Heart right ventricle (tissue), 16 donors: ENCODE measurements around the gene PKP2. TPM values are rescaled to one million over a fixed set of nuclear protein-coding genes. Genes with fewer than 3 reads are reported as not detected.

Source experiments
- ATAC-seq, 8 donors: fragments of 200-7000 bp; cut with Tn5 transposase; one replicate each; pipeline ENCODE4 v1.9.1; 2020; ENCODE audit warnings: mild to moderate bottlenecking in 8 of 8, moderate library complexity in 8 of 8, moderate number of reproducible peaks in 1 of 8
- DNase-seq, 2 donors: peaks; one replicate each; pipeline ENCODE4 v3.0.0-alpha.2; 2020
- H3K27ac ChIP-seq, 10 donors: fragments of 200-600 bp; sonication (generic) in 2 of 10; one replicate each; pipeline versions ENCODE4 v1.5.0 to v1.8.0; 2020 to 2022; ENCODE audit warnings: mild to moderate bottlenecking in 3 of 10
- H3K27me3 ChIP-seq, 7 donors: fragments of 200-600 bp; one replicate each; pipeline ENCODE4 v1.8.0; 2021 to 2022; ENCODE audit warnings: mild to moderate bottlenecking in 2 of 7
- H3K36me3 ChIP-seq, 9 donors: fragments of 200-600 bp; sonication (generic) in 1 of 9; one replicate each; pipeline versions ENCODE4 v1.5.0 to v1.8.0; 2020 to 2022; ENCODE audit warnings: mild to moderate bottlenecking in 2 of 9
- H3K4me1 ChIP-seq, 9 donors: fragments of 200-600 bp; sonication (generic) in 1 of 9; one replicate each; pipeline versions ENCODE4 v1.5.0 to v1.8.0; 2020 to 2022; ENCODE audit warnings: mild to moderate bottlenecking in 4 of 9
- H3K4me3 ChIP-seq, 10 donors: fragments of 200-600 bp; sonication (generic) in 2 of 10; one replicate each; pipeline versions ENCODE4 v1.5.0 to v1.8.0; 2020 to 2022; ENCODE audit warnings: mild to moderate bottlenecking in 7 of 10, moderate library complexity in 2 of 10
- H3K9me3 ChIP-seq, 11 donors: fragments of 200-600 bp in 10 of 11; sonication (generic) in 2 of 11; one replicate each; pipeline versions ENCODE4 v1.5.0 to v1.8.0; 2013 to 2022; ENCODE audit warnings: mild to moderate bottlenecking in 2 of 11, control low read depth in 1 of 11, moderate library complexity in 1 of 11
- CTCF ChIP-seq, 9 donors: fragments of 200-600 bp; sonication (generic) in 2 of 9; IDR thresholded peaks; one replicate each; pipeline versions ENCODE4 v1.5.0 to v1.8.0; 2021 to 2022; ENCODE audit warnings: antibody characterized with exemption in 9 of 9, mild to moderate bottlenecking in 5 of 9, moderate library complexity in 1 of 9
- WGBS, 2 donors: extraction: QIAGEN DNeasy Blood & Tissue Kit; methylation state at CpG; one replicate each; pipeline ENCODE4 v1.1.7; 2013; ENCODE audit warnings: inconsistent platforms in 1 of 2; 5-methylcytosine and 5-hydroxymethylcytosine counted together
- intact Hi-C, 10 donors: fragments of 100-400 bp; cut with DNase I; formaldehyde crosslinking; loops; one replicate each; pipeline versions ENCODE4 v1.11.1 to v1.14.2; 2022
- polyA plus RNA-seq, 2 donors: library from polyadenylated mRNA; stranded (reverse); fragments of 200-250 nt; gene quantifications; one replicate each; pipeline ENCODE4 v1.2.3, GENCODE V29; 2013
- total RNA-seq, 10 donors: library from RNA; stranded (reverse); fragmentation: NEBNext Ultra II Directional in 3 of 10; extraction: Animal tissue kit (Norgen Biotek cat#: 25700) in 3 of 10; gene quantifications; one replicate each; pipeline versions ENCODE4 v1.2.1 to v1.2.4, GENCODE V29; 2021 to 2023
- donor health status: Arrhythmogenic right ventricular cardiomyopathy.
- donor health status: ischemic (EF 13 %, LVEDD 7.1; RV severe dilation, severe dysfunction).
- donor health status: healthy with polysubstance abuse.
- donor health status: DM: no; HTN: yes; CAD: no.
- donor health status: DM: no; HTN: no; CAD: no.
- donor health status: ischemic (EF 25% LVEDD 6.9; RV normal size, moderate dysfunction).
- donor health status: ischemic (EF 25% LVEDD 5.7; RV mildly dilated, moderate dysfunction).
- donor health status: healthy.
- donor health status: DM: yes; HTN: yes; CAD: no.
- donor health status: Ischemic cardiomyopathy.
- donor health status: ischemic (EF 35%, LVEDD 5.7; RV mildly dilated, moderate dysfunction).
- donor health status: nonischemic (EF 11% LVEDD 7.7; RV severe dilation, severe dysfunction).
- donor health status: DM: yes; HTN: yes; CAD: no.
- donor health status: PGD.
- donor health status: ischemic (EF 29% LVEDD 5.4; RV normal size, mild dysfunction).
- donor health status: nonischemic (EF 23%, LVEDD 6.1; RV moderate dilation, normal function).

Gene PKP2
- total and polyA plus RNA-seq, 12 donors = 92.3 to 639 (median 410) TPM

GRCh38 chr12:32860192-32860591 is 36.4 kb downstream of the PKP2 start:
- TF ChIP-seq CTCF (IDR thresholded peaks at IDR 0.05) = no peak
- H3K4me1 ChIP-seq = peaks cover 0 to 74% (median 9%) of the 10 kb centered on the region in 9 donors

GRCh38 chr12:32859389-32859788 is 37.2 kb downstream of the PKP2 start:
- DNase-seq (no peak), ATAC-seq (peak in 1 of 8 donors; percentile 26)
- TF ChIP-seq CTCF (IDR thresholded peaks at IDR 0.05) = no peak
- Histone ChIP-seq H3K4me1 (peaks cover 0 to 82% (median 12%) of the 10 kb centered on the region in 9 donors), H3K36me3 (no peaks in the 10 kb centered on the region), H3K4me3 (no peak overlapping the region), H3K27ac (peak overlapping the region in 6 of 10 donors; percentile 23 to 65 (median 38)), H3K27me3 (no peaks in the 10 kb centered on the region), H3K9me3 (no peaks in the 10 kb centered on the region)
- intact Hi-C loops = no loop called here
- 67 to 80% methylated on average over 1 of the region's 1 CpG for WGBS, 2 donors

More at GRCh38 chr12:32860192-32860591, 36.4 kb downstream of the PKP2 start:
- ATAC-seq (peak in 2 of 8 donors; percentile 27 to 62), DNase-seq (no peak)
- Histone ChIP-seq H3K9me3 (no peaks in the 10 kb centered on the region), H3K4me3 (no peak overlapping the region), H3K27me3 (no peaks in the 10 kb centered on the region), H3K36me3 (no peaks in the 10 kb centered on the region), H3K27ac (peak overlapping the region in 6 of 10 donors; percentile 16 to 65 (median 32))
- intact Hi-C loops = no loop called here

GRCh38 chr12:32854716-32855115 is 41.9 kb downstream of the PKP2 start:
- H3K27ac ChIP-seq = peak overlapping the region; percentile 21 to 78 (median 62)
- peak in 7 of 8 donors; percentile 34 to 64 (median 50) for ATAC-seq
- H3K9me3 ChIP-seq = no peaks in the 10 kb centered on the region
- no peak for TF ChIP-seq CTCF (IDR thresholded peaks at IDR 0.05)
- no peak overlapping the region for H3K4me3 ChIP-seq
- intact Hi-C loops = loop anchor here in 1 of 10 donors (5.0 kb wide), 1 partner anchor 52 kb away; no protein-coding TSS in a partner anchor
- peaks cover 0 to 9% (median 4%) of the 10 kb centered on the region in 9 donors for H3K36me3 ChIP-seq
- WGBS, 2 donors = 23 to 31% methylated on average over 1 of the region's 1 CpG
- no peaks in the 10 kb centered on the region for H3K27me3 ChIP-seq
- no peak for DNase-seq
- H3K4me1 ChIP-seq = peaks cover 0 to 73% (median 14%) of the 10 kb centered on the region in 9 donors

GRCh38 chr12:32854097-32854496 is 42.5 kb downstream of the PKP2 start:
- no peaks in the 10 kb centered on the region for H3K27me3 ChIP-seq
- WGBS, 2 donors = 18 to 21% methylated on average over 4 of the region's 4 CpGs
- H3K9me3 ChIP-seq = no peaks in the 10 kb centered on the region
- ATAC-seq = peak in 7 of 8 donors; percentile 73 to 93 (median 85)
- H3K4me1 ChIP-seq = peaks cover 0 to 67% (median 14%) of the 10 kb centered on the region in 9 donors
- no peak overlapping the region for H3K4me3 ChIP-seq
- no peak for DNase-seq
- peaks cover 0 to 15% (median 7%) of the 10 kb centered on the region in 9 donors for H3K36me3 ChIP-seq
- no peak for TF ChIP-seq CTCF (IDR thresholded peaks at IDR 0.05)
- intact Hi-C loops = loop anchor here in 1 of 10 donors (5.0 kb wide), 1 partner anchor 52 kb away; no protein-coding TSS in a partner anchor
- H3K27ac ChIP-seq = peak overlapping the region; percentile 21 to 78 (median 62)
